Suprapubic skin (tissue), 3 donors: Measurements from ENCODE around the gene MIB2.

Experiments
- CTCF ChIP-seq, 2 donors: fragments of 200-600 bp in 1 of 2; fragments of 450-650 bp in 1 of 2; sonication (generic) in 1 of 2; IDR thresholded peaks; one replicate each; pipeline ENCODE4 v1.5.1; 2016 to 2019; ENCODE audit warnings: antibody characterized with exemption in 2 of 2, mild to moderate bottlenecking in 1 of 2, moderate library complexity in 1 of 2
- POLR2A ChIP-seq, 2 donors: fragments of 450-650 bp; IDR thresholded peaks; one replicate each; pipeline ENCODE4 v1.6.1; 2017; ENCODE audit warnings: antibody characterized with exemption in 2 of 2, mild to moderate bottlenecking in 2 of 2, moderate library complexity in 2 of 2

- peak in 1 of 2 donors; percentile 17 for TF ChIP-seq CTCF (IDR thresholded peaks at IDR 0.05)
- no peak for TF ChIP-seq POLR2A (IDR thresholded peaks at IDR 0.05)
Measured at GRCh38 chr1:1678581-1679380, 63.5 kb downstream of the MIB2 start.
